IMR-90 (cell line): ENCODE results near the gene KRT72. TPM values are rescaled to one million over a fixed set of nuclear protein-coding genes. Genes with fewer than 3 reads are reported as not detected.

Experiments
- ATAC-seq: fragments of 200-7000 bp; cut with Tn5 transposase; 2 replicates; pipeline ENCODE4 v1.9.1; 2020; ENCODE audit warnings: low read depth, mild to moderate bottlenecking, moderate library complexity
- BruUV-seq: library from RNA; stranded (reverse); fragments of 400-500 nt; replicated peaks from 2 replicates; lab custom pipeline; 2021; lab: Mats Ljungman, UMichigan
- CTCF ChIA-PET: fragments of 300-600 bp; formaldehyde crosslinking; extraction: SDS; loops from one replicate; lab custom pipeline; 2021; ENCODE audit warnings: antibody characterized with exemption; lab: Yijun Ruan, JAX
- POLR2A ChIA-PET: fragments of 300-600 bp; sonication (Branson Sonifier 250); formaldehyde crosslinking; loops from one replicate; lab custom pipeline; 2022; ENCODE audit warnings: antibody characterized with exemption; ENCODE audit not compliant: unreplicated experiment; lab: Charles Lee
- DNase-seq: peaks from one replicate; pipeline ENCODE4 v3.0.0; 2013
- H2AFZ ChIP-seq: replicated peaks from 2 replicates; pipeline ENCODE3; 2013; ENCODE audit warnings: low read length, mild to moderate bottlenecking; ENCODE audit not compliant: poor library complexity
- H2AK5ac ChIP-seq: 2 replicates; pipeline ENCODE4 v1.6.1; 2013; ENCODE audit warnings: low read depth, low read length, inconsistent platforms
- H2AK9ac ChIP-seq: replicated peaks from 2 replicates; pipeline ENCODE3; 2013; ENCODE audit warnings: mild to moderate bottlenecking, low read depth, low read length, moderate library complexity; ENCODE audit not compliant: poor library complexity
- H2BK120ac ChIP-seq: 2 replicates; pipeline ENCODE4 v1.6.1; 2013; ENCODE audit warnings: low read depth, low read length, inconsistent platforms
- H2BK15ac ChIP-seq: 3 replicates; pipeline ENCODE4 v1.6.1; 2013; ENCODE audit warnings: low read depth, low read length, inconsistent platforms
- H2BK20ac ChIP-seq: 2 replicates; pipeline ENCODE4 v1.6.1; 2013; ENCODE audit warnings: low read depth, mild to moderate bottlenecking, inconsistent platforms, low read length, moderate library complexity
- H2BK5ac ChIP-seq: 2 replicates; pipeline ENCODE4 v1.6.1; 2013; ENCODE audit warnings: mild to moderate bottlenecking, low read depth, low read length, inconsistent platforms; ENCODE audit not compliant: poor library complexity, severe bottlenecking
- H3K14ac ChIP-seq: replicated peaks from 2 replicates; pipeline ENCODE4 v1.6.1; 2013; ENCODE audit warnings: low read depth, low read length, inconsistent platforms
- H3K18ac ChIP-seq: 2 replicates; pipeline ENCODE4 v1.6.1; 2013; ENCODE audit warnings: low read depth, low read length, control low read depth
- H3K23ac ChIP-seq: 2 replicates; pipeline ENCODE4 v1.6.1; 2013; ENCODE audit warnings: low read depth, low read length, inconsistent platforms
- H3K27ac ChIP-seq: 2 replicates; pipeline ENCODE4 v1.5.1; 2013; ENCODE audit warnings: mild to moderate bottlenecking, control low read depth, low read length; ENCODE audit not compliant: insufficient read depth
- H3K27me3 ChIP-seq: 2 replicates; pipeline ENCODE4 v1.6.1; 2013; ENCODE audit warnings: low read length; ENCODE audit not compliant: control insufficient read depth, insufficient read depth
- H3K36me3 ChIP-seq: 2 replicates; pipeline ENCODE4 v1.6.1; 2013; ENCODE audit warnings: low read length, mixed read lengths; ENCODE audit not compliant: control insufficient read depth, insufficient read depth
- H3K4ac ChIP-seq: 2 replicates; pipeline ENCODE4 v1.6.1; 2013; ENCODE audit warnings: low read depth, low read length, inconsistent platforms
- H3K4me1 ChIP-seq: 2 replicates; pipeline ENCODE4 v1.6.1; 2013; ENCODE audit warnings: low read length, mixed read lengths; ENCODE audit not compliant: control insufficient read depth, insufficient read depth
- H3K4me2 ChIP-seq: 2 replicates; pipeline ENCODE4 v1.6.1; 2013; ENCODE audit warnings: low read depth, mild to moderate bottlenecking, control low read depth, low read length, moderate library complexity
- H3K4me3 ChIP-seq: 2 replicates; pipeline ENCODE4 v1.5.1; 2013; ENCODE audit warnings: low read depth, mild to moderate bottlenecking, control low read depth, low read length, moderate library complexity; ENCODE audit not compliant: insufficient read depth
- H3K56ac ChIP-seq: 2 replicates; pipeline ENCODE4 v1.6.1; 2013; ENCODE audit warnings: low read length, inconsistent platforms; ENCODE audit not compliant: insufficient read depth; ENCODE audit errors: extremely low read depth
- H3K79me1 ChIP-seq, 2 experiments: 2 replicates each; pipeline ENCODE4 v1.6.1; 2013; ENCODE audit warnings: low read length in 2 of 2, inconsistent platforms in 1 of 2, low read depth in 1 of 2
- H3K9ac ChIP-seq: 2 replicates; pipeline ENCODE4 v1.6.1; 2013; ENCODE audit warnings: low read depth, low read length, control low read depth
- H3K9me1 ChIP-seq: 2 replicates; pipeline ENCODE4 v1.6.1; 2013; ENCODE audit warnings: low read length, inconsistent platforms; ENCODE audit not compliant: insufficient read depth
- H3K9me3 ChIP-seq: 2 replicates; pipeline ENCODE4 v1.6.1; 2013; ENCODE audit warnings: low read length; ENCODE audit not compliant: control insufficient read depth, insufficient read depth
- H4K20me1 ChIP-seq: 2 replicates; pipeline ENCODE4 v1.6.1; 2013; ENCODE audit warnings: low read length, inconsistent platforms; ENCODE audit not compliant: insufficient read depth
- H4K5ac ChIP-seq: 2 replicates; pipeline ENCODE4 v1.6.1; 2013; ENCODE audit warnings: mild to moderate bottlenecking, low read depth, low read length, control low read depth
- H4K8ac ChIP-seq, 2 experiments: 2 replicates each; pipeline ENCODE4 v1.6.1; 2013; ENCODE audit warnings: low read depth in 2 of 2, low read length in 2 of 2, control low read depth in 1 of 2, inconsistent platforms in 1 of 2
- H4K91ac ChIP-seq: 2 replicates; pipeline ENCODE4 v1.6.1; 2013; ENCODE audit warnings: low read depth, low read length, inconsistent platforms; ENCODE audit not compliant: insufficient read depth
- CHD1 ChIP-seq: IDR thresholded peaks from 2 replicates; pipeline ENCODE4 v1.6.1; 2012; ENCODE audit warnings: low read depth, low read length, improper control_type of control experiment
- MAZ ChIP-seq: IDR thresholded peaks from 2 replicates; pipeline ENCODE4 v1.6.1; 2012; ENCODE audit warnings: low read depth, mild to moderate bottlenecking, low read length, improper control_type of control experiment, moderate library complexity, borderline replicate concordance
- MXI1 ChIP-seq: IDR thresholded peaks from 2 replicates; pipeline ENCODE4 v1.6.1; 2012; ENCODE audit warnings: low read depth, mild to moderate bottlenecking, low read length, moderate library complexity, borderline replicate concordance
- NFE2L2 ChIP-seq: fragments of 150-350 bp; IDR thresholded peaks from 2 replicates; pipeline ENCODE4 v1.6.1; 2016; ENCODE audit warnings: low read depth, mild to moderate bottlenecking, low read length
- POLR2A ChIP-seq: IDR thresholded peaks from 2 replicates; pipeline ENCODE4 v1.6.1; 2012; ENCODE audit warnings: mild to moderate bottlenecking, low read depth, low read length
- RAD21 ChIP-seq: IDR thresholded peaks from 2 replicates; pipeline ENCODE4 v1.6.1; 2012; ENCODE audit warnings: low read length, improper control_type of control experiment
- WGBS, 2 experiments: methylation state at CpG; one replicate each; pipeline versions ENCODE4 v1.1.5 to v1.1.7; 2013; ENCODE audit warnings: missing lambda C conversion rate in 2 of 2; ENCODE audit not compliant: insufficient read length in 1 of 2; ENCODE audit errors: extremely low coverage in 2 of 2; 5-methylcytosine and 5-hydroxymethylcytosine counted together
- dilution Hi-C: fragments of 300-500 bp; cut with HindIII; formaldehyde crosslinking; loops from one replicate; pipeline ENCODE4 v1.14.3; 2018; ENCODE audit warnings: low sequenced_read_pairs; ENCODE audit not compliant: unreplicated experiment
- in situ Hi-C: fragments of 300-500 bp; cut with MboI; formaldehyde crosslinking; loops from 3 replicates; pipeline ENCODE4 v1.14.3; 2019; ENCODE audit warnings: low sequenced_read_pairs, inconsistent platforms, mixed read lengths
- intact Hi-C: fragments of 100-400 bp; cut with micrococcal nuclease; formaldehyde crosslinking; loops from 2 replicates; pipeline ENCODE4 v1.10.0; 2022
- polyA plus RNA-seq, 3 experiments: library from polyadenylated mRNA; depleted of rRNA; stranded (reverse); fragments of >200 nt; gene quantifications; 2 replicates each; pipeline ENCODE4 v1.2.3, GENCODE V29; 2012; ENCODE audit warnings: low replicate concordance in 1 of 3
- total RNA-seq: library from RNA; depleted of rRNA; stranded (reverse); fragments of >200 nt; gene quantifications from 2 replicates; pipeline ENCODE4 v1.2.3, GENCODE V29; 2012

Gene KRT72
- total and polyA plus RNA-seq, 2 of the 4 experiments (the other 2 are of a cell fraction): not detected

GRCh38 chr12:52546126-52546525 is 55.1 kb downstream of the KRT72 start:
- WGBS, 2 experiments: 75% methylated on average over 9 of the region's 15 CpGs; no CpG with 5 or more reads in 1 of the 2 experiments
- Histone ChIP-seq H3K23ac (no peak overlapping the region), H4K91ac (no peak overlapping the region), H4K8ac (no peak overlapping the region), H3K9me1 (no peaks in the 10 kb centered on the region; the same call in 1 of the 2 replicates), H2AK9ac (no peak overlapping the region), H3K27me3 (peaks cover 27% of the 10 kb centered on the region), H2AFZ (no peak overlapping the region), H2BK120ac (no peak overlapping the region), H4K5ac (no peak overlapping the region), H3K9ac (no peak overlapping the region), H2BK20ac (no peak overlapping the region), H3K14ac (no peak overlapping the region), H3K4me3 (no peak overlapping the region), H3K36me3 (no peaks in the 10 kb centered on the region), H3K79me1 (no peaks in the 10 kb centered on the region), H2BK15ac (no peak overlapping the region), H2BK5ac (no peak overlapping the region), H4K20me1 (no peaks in the 10 kb centered on the region), H3K27ac (no peak overlapping the region), H3K9me3 (no peaks in the 10 kb centered on the region), H3K18ac (no peak overlapping the region), H3K4me1 (no peaks in the 10 kb centered on the region), H3K4ac (no peak overlapping the region), H2AK5ac (no peak overlapping the region), H3K56ac (no peak overlapping the region), H3K4me2 (no peak overlapping the region)
- no TSS peak for BruUV-seq
- no peak for ATAC-seq
- in situ Hi-C loops (no loop called here), dilution Hi-C loops (no loop called here), intact Hi-C loops (no loop called here)
- ChIA-PET CTCF (no interaction called here), POLR2A (no interaction called here)
- no peak for DNase-seq
- TF ChIP-seq NFE2L2 (no peak), MXI1 (no peak), CHD1 (no peak), MAZ (no peak), POLR2A (no peak), RAD21 (no peak)
